ENCODE results near the gene OGA. TPM values are rescaled to one million over a fixed set of nuclear protein-coding genes. Genes with fewer than 3 reads are reported as not detected.

Gene OGA
- total and polyA plus RNA-seq, 10 donors, result 65.7 to 234 (median 162) TPM

- Histone ChIP-seq H3K4me3 (peak overlapping the region; percentile 39 to 83 (median 56)), H3K27ac (peak overlapping the region; percentile 59 to 89 (median 84)), H3K9me3 (no peaks in the 10 kb centered on the region), H3K27me3 (replicated peaks in 1 of 7) (no peaks in the 10 kb centered on the region), H3K36me3 (peaks cover 0 to 25% (median 0%) of the 10 kb centered on the region in 6 donors), H3K4me1 (peaks cover 17 to 71% (median 46%) of the 10 kb centered on the region in 6 donors)
- intact Hi-C loops (cut with DNase I; ENCODE audit: low total_unique reads), result no loop called here
- WGBS, 5 donors, result 1% methylated on average over 27 to 56 of the region's 56 CpGs
- peak; percentile 98 for DNase-seq
- TF ChIP-seq POLR2A (IDR thresholded peaks at IDR 0.05) (peak in 1 of 3 donors; percentile 8), POLR2AphosphoS5 (IDR thresholded peaks at IDR 0.05) (peak; percentile 77 to 90 (median 85))
- TF ChIP-seq, protein P1, sequence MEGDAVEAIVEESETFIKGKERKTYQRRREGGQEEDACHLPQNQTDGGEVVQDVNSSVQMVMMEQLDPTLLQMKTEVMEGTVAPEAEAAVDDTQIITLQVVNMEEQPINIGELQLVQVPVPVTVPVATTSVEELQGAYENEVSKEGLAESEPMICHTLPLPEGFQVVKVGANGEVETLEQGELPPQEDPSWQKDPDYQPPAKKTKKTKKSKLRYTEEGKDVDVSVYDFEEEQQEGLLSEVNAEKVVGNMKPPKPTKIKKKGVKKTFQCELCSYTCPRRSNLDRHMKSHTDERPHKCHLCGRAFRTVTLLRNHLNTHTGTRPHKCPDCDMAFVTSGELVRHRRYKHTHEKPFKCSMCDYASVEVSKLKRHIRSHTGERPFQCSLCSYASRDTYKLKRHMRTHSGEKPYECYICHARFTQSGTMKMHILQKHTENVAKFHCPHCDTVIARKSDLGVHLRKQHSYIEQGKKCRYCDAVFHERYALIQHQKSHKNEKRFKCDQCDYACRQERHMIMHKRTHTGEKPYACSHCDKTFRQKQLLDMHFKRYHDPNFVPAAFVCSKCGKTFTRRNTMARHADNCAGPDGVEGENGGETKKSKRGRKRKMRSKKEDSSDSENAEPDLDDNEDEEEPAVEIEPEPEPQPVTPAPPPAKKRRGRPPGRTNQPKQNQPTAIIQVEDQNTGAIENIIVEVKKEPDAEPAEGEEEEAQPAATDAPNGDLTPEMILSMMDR (IDR thresholded peaks at IDR 0.05 in 8 of 11, conservative IDR thresholded peaks at IDR 0.05 in 3 of 11), result no peak
Observed at GRCh38 chr10:101830322-101831168, 12.3 kb upstream of the OGA start.

DNA sequence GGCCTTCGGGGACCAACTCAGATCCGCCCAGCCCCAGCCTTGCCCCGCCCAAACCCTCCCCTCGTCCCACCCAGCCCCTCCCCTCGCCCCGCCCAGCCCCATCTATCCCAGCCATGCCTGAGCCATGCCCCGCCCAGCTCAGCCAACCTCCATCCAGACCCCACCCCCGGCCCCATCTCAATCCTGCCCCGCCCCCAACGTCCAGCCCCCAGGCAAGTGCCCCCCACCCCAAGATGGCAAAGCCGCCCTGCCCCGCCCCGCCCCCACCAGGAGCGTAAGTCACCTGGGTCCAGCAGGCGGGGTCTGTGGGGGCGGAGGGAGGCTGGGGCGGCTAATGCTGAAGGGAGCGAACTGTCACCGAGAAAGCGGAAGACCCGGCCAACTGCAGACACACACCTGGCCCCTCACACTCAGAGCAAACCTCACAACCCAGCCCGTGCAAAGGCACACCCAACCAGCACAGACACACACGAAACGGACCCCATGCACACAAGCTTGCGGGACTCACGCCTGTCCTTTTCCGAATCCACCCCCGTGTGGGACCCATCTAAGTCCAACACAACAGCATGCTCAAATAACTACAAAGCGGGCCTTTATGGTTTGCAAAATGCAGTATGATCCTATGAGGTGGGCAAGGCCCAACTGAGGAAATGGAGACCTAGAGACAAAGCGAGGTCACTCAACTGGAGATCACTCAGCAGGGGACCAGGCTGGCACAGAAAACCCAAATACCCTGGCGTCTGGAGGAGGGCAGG, 11.5 kb upstream of the OGA start:
- peak; percentile 93 for DNase-seq
- H3K27ac ChIP-seq, result peak overlapping the region; percentile 59 to 89 (median 84)
- TF ChIP-seq POLR2AphosphoS5 (IDR thresholded peaks at IDR 0.05), result peak in 2 of 3 donors; percentile 6 to 45
- no peak for TF ChIP-seq POLR2A (IDR thresholded peaks at IDR 0.05)
- TF ChIP-seq, protein P1 (IDR thresholded peaks at IDR 0.05 in 8 of 11, conservative IDR thresholded peaks at IDR 0.05 in 3 of 11), result no peak
- no peaks in the 10 kb centered on the region for H3K9me3 ChIP-seq
- WGBS, 5 donors, result 5 to 15% (median 6%) methylated on average over 17 to 31 of the region's 31 CpGs
- intact Hi-C loops (cut with DNase I; ENCODE audit: low total_unique reads), result no loop called here
- no peaks in the 10 kb centered on the region for H3K27me3 ChIP-seq (replicated peaks in 1 of 7)
- peaks cover 17 to 63% (median 38%) of the 10 kb centered on the region in 6 donors for H3K4me1 ChIP-seq
- peaks cover 0 to 33% (median 0%) of the 10 kb centered on the region in 6 donors for H3K36me3 ChIP-seq
- H3K4me3 ChIP-seq, result peak overlapping the region; percentile 39 to 83 (median 56)

- H3K9me3 ChIP-seq, result no peaks in the 10 kb centered on the region
- TF ChIP-seq, protein P1 (IDR thresholded peaks at IDR 0.05 in 8 of 11, conservative IDR thresholded peaks at IDR 0.05 in 3 of 11), result no peak
- no peak for TF ChIP-seq POLR2A (IDR thresholded peaks at IDR 0.05)
- no peak for TF ChIP-seq POLR2AphosphoS5 (IDR thresholded peaks at IDR 0.05)
- peaks cover 0 to 35% (median 0%) of the 10 kb centered on the region in 6 donors for H3K36me3 ChIP-seq
- peak overlapping the region in 4 of 8 donors; percentile 55 to 83 (median 69) for H3K4me3 ChIP-seq
- peaks cover 14 to 55% (median 31%) of the 10 kb centered on the region in 6 donors for H3K4me1 ChIP-seq
- 56 to 65% (median 57%) methylated on average over 33 to 39 of the region's 39 CpGs for WGBS, 5 donors
- DNase-seq, result peak; percentile 89
- peak overlapping the region in 6 of 8 donors; percentile 31 to 89 (median 85) for H3K27ac ChIP-seq
- intact Hi-C loops (cut with DNase I; ENCODE audit: low total_unique reads), result no loop called here
- no peaks in the 10 kb centered on the region for H3K27me3 ChIP-seq (replicated peaks in 1 of 7)
Observed at GRCh38 chr10:101828766-101829551, 10.7 kb upstream of the OGA start.
